Neural progenitor cell (in vitro differentiated cells): ENCODE results near the gene KDM8.

Experiments used
- EZH2 ChIP-seq: fragments of 200-600 bp; sonication (generic); IDR thresholded peaks from 2 replicates; pipeline ENCODE4 v1.6.1; 2017; ENCODE audit warnings: antibody characterized with exemption, mild to moderate bottlenecking, moderate library complexity
- TF ChIP-seq, protein P1 (sequence below): fragments of 200-600 bp; sonication (generic); IDR thresholded peaks from 2 replicates; pipeline ENCODE4 v1.5.1; 2017; ENCODE audit warnings: antibody characterized with exemption, mild to moderate bottlenecking

- TF ChIP-seq, protein P1, sequence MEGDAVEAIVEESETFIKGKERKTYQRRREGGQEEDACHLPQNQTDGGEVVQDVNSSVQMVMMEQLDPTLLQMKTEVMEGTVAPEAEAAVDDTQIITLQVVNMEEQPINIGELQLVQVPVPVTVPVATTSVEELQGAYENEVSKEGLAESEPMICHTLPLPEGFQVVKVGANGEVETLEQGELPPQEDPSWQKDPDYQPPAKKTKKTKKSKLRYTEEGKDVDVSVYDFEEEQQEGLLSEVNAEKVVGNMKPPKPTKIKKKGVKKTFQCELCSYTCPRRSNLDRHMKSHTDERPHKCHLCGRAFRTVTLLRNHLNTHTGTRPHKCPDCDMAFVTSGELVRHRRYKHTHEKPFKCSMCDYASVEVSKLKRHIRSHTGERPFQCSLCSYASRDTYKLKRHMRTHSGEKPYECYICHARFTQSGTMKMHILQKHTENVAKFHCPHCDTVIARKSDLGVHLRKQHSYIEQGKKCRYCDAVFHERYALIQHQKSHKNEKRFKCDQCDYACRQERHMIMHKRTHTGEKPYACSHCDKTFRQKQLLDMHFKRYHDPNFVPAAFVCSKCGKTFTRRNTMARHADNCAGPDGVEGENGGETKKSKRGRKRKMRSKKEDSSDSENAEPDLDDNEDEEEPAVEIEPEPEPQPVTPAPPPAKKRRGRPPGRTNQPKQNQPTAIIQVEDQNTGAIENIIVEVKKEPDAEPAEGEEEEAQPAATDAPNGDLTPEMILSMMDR = no peak
- no peak for TF ChIP-seq EZH2
These were observed 7.7 kb downstream of the KDM8 start for GRCh38 chr16:27211026-27211425.
